Measurements from ENCODE around the gene MAP7D1. TPM values are rescaled to one million over a fixed set of nuclear protein-coding genes. Genes with fewer than 3 reads are reported as not detected.

Gene MAP7D1
- total RNA-seq, 4 donors from 2014 or later, result 115 to 171 (median 153) TPM

GRCh38 chr1:36203554-36204346 lies 47.8 kb downstream of the MAP7D1 start:
- intact Hi-C loops (cut with DNase I; ENCODE audit: low total_unique reads), result no loop called here
- TF ChIP-seq, protein P1, sequence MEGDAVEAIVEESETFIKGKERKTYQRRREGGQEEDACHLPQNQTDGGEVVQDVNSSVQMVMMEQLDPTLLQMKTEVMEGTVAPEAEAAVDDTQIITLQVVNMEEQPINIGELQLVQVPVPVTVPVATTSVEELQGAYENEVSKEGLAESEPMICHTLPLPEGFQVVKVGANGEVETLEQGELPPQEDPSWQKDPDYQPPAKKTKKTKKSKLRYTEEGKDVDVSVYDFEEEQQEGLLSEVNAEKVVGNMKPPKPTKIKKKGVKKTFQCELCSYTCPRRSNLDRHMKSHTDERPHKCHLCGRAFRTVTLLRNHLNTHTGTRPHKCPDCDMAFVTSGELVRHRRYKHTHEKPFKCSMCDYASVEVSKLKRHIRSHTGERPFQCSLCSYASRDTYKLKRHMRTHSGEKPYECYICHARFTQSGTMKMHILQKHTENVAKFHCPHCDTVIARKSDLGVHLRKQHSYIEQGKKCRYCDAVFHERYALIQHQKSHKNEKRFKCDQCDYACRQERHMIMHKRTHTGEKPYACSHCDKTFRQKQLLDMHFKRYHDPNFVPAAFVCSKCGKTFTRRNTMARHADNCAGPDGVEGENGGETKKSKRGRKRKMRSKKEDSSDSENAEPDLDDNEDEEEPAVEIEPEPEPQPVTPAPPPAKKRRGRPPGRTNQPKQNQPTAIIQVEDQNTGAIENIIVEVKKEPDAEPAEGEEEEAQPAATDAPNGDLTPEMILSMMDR (IDR thresholded peaks at IDR 0.05), result no peak
- TF ChIP-seq POLR2A (IDR thresholded peaks at IDR 0.05), result no peak

DNA sequence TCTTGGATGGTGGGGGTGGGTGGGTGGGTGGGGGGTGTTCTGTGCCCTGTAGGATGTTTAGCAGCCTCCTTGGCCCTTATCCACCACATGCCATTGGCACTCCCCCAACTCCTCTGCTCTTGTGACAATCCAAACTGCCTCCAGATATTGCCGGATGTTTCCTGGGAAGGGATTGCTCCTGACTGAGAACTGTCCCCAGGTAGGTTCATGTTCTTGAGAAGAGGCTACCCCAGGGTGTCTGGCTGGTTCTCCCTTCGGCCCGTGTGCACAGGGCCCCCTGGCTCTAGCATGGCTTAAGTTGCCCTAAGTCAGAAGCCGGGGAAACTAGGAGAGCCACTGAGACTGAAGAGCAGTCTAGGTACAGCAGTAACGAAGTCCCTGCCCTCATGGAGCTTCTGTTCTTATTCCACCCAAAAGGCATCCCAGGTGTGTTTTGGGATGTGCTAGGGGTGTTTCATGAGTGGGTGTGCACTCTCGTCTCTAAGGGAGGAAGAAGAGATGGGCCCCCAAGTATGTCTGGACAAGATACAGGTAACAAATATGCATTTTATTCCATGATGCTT lies 48.5 kb downstream of the MAP7D1 start:
- TF ChIP-seq, protein P1 (IDR thresholded peaks at IDR 0.05), result no peak
- TF ChIP-seq POLR2A (IDR thresholded peaks at IDR 0.05), result no peak
- intact Hi-C loops (cut with DNase I; ENCODE audit: low total_unique reads), result no loop called here
- WGBS, 2 donors, result 60 to 63% methylated on average over 6 of the region's 6 CpGs
- H3K4me3 ChIP-seq (ENCODE audit: low read depth, poor library complexity, severe bottlenecking), result no peak overlapping the region
- DNase-seq (ENCODE audit: low spot score in 2 of 2), result peak in 1 of 2 donors; percentile 43

More at GRCh38 chr1:36203554-36204346, 47.8 kb downstream of the MAP7D1 start:
- peak; percentile 45 to 88 for DNase-seq (ENCODE audit: low spot score in 2 of 2)
- 46 to 51% methylated on average over 10 of the region's 10 CpGs for WGBS, 2 donors
- H3K4me3 ChIP-seq (ENCODE audit: low read depth, poor library complexity, severe bottlenecking), result no peak overlapping the region

DNA sequence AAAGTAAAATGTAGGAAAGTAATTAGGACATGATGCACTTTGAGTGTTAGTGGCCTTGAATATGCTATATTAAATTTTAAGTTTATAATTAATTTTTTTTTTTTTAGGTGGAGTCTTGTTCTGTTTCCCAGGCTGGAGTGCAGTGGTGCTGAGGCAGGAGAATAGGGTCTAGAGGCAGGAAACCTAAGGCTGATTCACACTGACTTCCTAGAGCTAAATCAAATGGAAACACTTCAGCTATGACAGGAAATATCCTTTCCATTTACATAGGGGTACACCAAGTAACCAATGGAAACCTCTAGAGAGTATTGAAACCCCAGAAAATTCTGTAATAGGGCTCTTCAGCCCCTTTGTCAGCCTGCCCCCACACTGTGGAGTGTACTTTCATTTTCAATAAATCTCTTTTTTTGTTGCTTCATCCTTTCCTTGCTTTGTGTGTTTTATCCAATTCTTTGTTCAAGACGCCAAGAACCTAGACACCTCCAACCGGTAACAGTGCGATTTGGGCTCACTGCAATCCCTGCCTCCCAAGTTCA lies 50.4 kb downstream of the MAP7D1 start:
- no peak for TF ChIP-seq POLR2A (IDR thresholded peaks at IDR 0.05)
- TF ChIP-seq, protein P1 (IDR thresholded peaks at IDR 0.05), result no peak
- DNase-seq (ENCODE audit: low spot score in 2 of 2), result no peak
- no peak overlapping the region for H3K4me3 ChIP-seq (ENCODE audit: low read depth, poor library complexity, severe bottlenecking)
- intact Hi-C loops (cut with DNase I; ENCODE audit: low total_unique reads), result no loop called here
- 86 to 94% methylated on average over 3 of the region's 3 CpGs for WGBS, 2 donors

DNA sequence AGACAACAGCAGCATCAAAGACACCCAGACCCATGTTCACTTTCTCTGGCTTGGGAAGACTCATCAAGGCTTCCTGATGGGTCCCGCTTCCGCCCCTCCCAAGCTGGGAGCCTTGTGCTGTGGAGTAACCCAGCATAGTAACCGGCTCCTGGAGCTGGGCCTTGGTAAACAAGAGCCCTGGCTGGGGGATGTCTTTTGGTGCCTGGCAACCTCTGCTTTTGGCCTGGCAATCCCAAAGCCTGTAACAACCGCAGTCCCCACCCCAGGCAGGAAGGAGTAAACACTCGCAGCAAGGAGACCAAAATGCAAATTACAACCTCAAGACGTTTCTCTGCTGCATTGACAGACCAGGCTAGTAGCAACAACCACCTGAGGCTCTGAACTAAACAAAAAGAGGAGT lies 51.4 kb downstream of the MAP7D1 start:
- no peak overlapping the region for H3K4me3 ChIP-seq (ENCODE audit: low read depth, poor library complexity, severe bottlenecking)
- peak; percentile 62 to 92 for DNase-seq (ENCODE audit: low spot score in 2 of 2)
- TF ChIP-seq POLR2A (IDR thresholded peaks at IDR 0.05), result no peak
- TF ChIP-seq, protein P1 (IDR thresholded peaks at IDR 0.05), result no peak
- 18 to 36% methylated on average over 6 of the region's 6 CpGs for WGBS, 2 donors
- intact Hi-C loops (cut with DNase I; ENCODE audit: low total_unique reads), result no loop called here

GRCh38 chr1:36208978-36209703 lies 53.2 kb downstream of the MAP7D1 start:
- peak in 1 of 2 donors; percentile 75 for DNase-seq (ENCODE audit: low spot score in 2 of 2)
- TF ChIP-seq, protein P1 (IDR thresholded peaks at IDR 0.05), result no peak
- TF ChIP-seq POLR2A (IDR thresholded peaks at IDR 0.05), result no peak
- intact Hi-C loops (cut with DNase I; ENCODE audit: low total_unique reads), result no loop called here
- no peak overlapping the region for H3K4me3 ChIP-seq (ENCODE audit: low read depth, poor library complexity, severe bottlenecking)
- 69 to 70% methylated on average over 6 of the region's 6 CpGs for WGBS, 2 donors
